ENCODE data around the gene CCDC51. TPM values are rescaled to one million over a fixed set of nuclear protein-coding genes. Genes with fewer than 3 reads are reported as not detected.
A peak's percentile ranks its signal among the peaks of the same experiment; 100 is the strongest.

CCDC51 gene
- total RNA-seq, 1 donor from 2014 or later, result 55.3 TPM

DNA sequence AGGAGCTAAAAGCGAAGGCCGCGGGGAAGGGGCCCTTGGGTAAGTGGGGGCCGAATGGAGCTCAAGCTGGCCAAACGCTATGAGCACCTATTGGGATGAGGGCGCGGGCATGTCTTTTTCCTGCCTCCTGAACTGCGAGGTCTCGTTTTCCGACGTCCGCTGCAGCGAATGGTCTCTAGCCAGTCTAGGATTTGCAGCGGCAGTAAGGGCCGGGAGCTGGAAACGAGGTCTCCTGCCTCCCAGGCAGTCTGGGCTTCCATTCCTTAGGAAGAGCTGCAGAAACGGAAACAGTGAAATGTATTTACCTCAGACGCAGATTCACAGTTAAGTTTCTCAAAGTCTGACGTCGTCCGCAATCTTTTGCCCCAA lies 655 bp upstream of the CCDC51 start:
- Histone ChIP-seq H3K27me3 (ENCODE audit: control insufficient read depth, insufficient read depth, low read length) (no peaks in the 10 kb centered on the region), H3K36me3 (ENCODE audit: control insufficient read depth, insufficient read depth, low read length) (peaks cover 8% of the 10 kb centered on the region), H3K4me3 (ENCODE audit: low read depth, low read length) (peak overlapping the region; percentile 57)
- DNase-seq (ENCODE audit: low read depth), result no peak
- TF ChIP-seq, protein P1, sequence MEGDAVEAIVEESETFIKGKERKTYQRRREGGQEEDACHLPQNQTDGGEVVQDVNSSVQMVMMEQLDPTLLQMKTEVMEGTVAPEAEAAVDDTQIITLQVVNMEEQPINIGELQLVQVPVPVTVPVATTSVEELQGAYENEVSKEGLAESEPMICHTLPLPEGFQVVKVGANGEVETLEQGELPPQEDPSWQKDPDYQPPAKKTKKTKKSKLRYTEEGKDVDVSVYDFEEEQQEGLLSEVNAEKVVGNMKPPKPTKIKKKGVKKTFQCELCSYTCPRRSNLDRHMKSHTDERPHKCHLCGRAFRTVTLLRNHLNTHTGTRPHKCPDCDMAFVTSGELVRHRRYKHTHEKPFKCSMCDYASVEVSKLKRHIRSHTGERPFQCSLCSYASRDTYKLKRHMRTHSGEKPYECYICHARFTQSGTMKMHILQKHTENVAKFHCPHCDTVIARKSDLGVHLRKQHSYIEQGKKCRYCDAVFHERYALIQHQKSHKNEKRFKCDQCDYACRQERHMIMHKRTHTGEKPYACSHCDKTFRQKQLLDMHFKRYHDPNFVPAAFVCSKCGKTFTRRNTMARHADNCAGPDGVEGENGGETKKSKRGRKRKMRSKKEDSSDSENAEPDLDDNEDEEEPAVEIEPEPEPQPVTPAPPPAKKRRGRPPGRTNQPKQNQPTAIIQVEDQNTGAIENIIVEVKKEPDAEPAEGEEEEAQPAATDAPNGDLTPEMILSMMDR (IDR thresholded peaks at IDR 0.05; ENCODE audit: insufficient read depth, low read length, severe bottlenecking), result no peak
- no peak for FAIRE-seq

- FAIRE-seq (no peak), DNase-seq (ENCODE audit: low read depth) (no peak)
- Histone ChIP-seq H3K27me3 (ENCODE audit: control insufficient read depth, insufficient read depth, low read length) (no peaks in the 10 kb centered on the region), H3K4me3 (ENCODE audit: low read depth, low read length) (no peak overlapping the region), H3K36me3 (ENCODE audit: control insufficient read depth, insufficient read depth, low read length) (peaks cover 6% of the 10 kb centered on the region)
- TF ChIP-seq, protein P1 (IDR thresholded peaks at IDR 0.05; ENCODE audit: insufficient read depth, low read length, severe bottlenecking), result no peak
Measured at GRCh38 chr3:48437812-48438211, 2.1 kb downstream of the CCDC51 start.

GRCh38 chr3:48436855-48437254 lies 3.1 kb downstream of the CCDC51 start:
- DNase-seq (ENCODE audit: low read depth) (no peak), FAIRE-seq (no peak)
- TF ChIP-seq, protein P1 (IDR thresholded peaks at IDR 0.05; ENCODE audit: insufficient read depth, low read length, severe bottlenecking), result no peak
- Histone ChIP-seq H3K27me3 (ENCODE audit: control insufficient read depth, insufficient read depth, low read length) (no peaks in the 10 kb centered on the region), H3K36me3 (ENCODE audit: control insufficient read depth, insufficient read depth, low read length) (peaks cover 1% of the 10 kb centered on the region), H3K4me3 (ENCODE audit: low read depth, low read length) (no peak overlapping the region)

- FAIRE-seq (no peak), DNase-seq (ENCODE audit: low read depth) (no peak)
- Histone ChIP-seq H3K27me3 (ENCODE audit: control insufficient read depth, insufficient read depth, low read length) (no peaks in the 10 kb centered on the region), H3K4me3 (ENCODE audit: low read depth, low read length) (no peak overlapping the region), H3K36me3 (ENCODE audit: control insufficient read depth, insufficient read depth, low read length) (no peaks in the 10 kb centered on the region)
- TF ChIP-seq, protein P1 (IDR thresholded peaks at IDR 0.05; ENCODE audit: insufficient read depth, low read length, severe bottlenecking), result no peak
Measured at GRCh38 chr3:48436477-48436787, 3.5 kb downstream of the CCDC51 start.

DNA sequence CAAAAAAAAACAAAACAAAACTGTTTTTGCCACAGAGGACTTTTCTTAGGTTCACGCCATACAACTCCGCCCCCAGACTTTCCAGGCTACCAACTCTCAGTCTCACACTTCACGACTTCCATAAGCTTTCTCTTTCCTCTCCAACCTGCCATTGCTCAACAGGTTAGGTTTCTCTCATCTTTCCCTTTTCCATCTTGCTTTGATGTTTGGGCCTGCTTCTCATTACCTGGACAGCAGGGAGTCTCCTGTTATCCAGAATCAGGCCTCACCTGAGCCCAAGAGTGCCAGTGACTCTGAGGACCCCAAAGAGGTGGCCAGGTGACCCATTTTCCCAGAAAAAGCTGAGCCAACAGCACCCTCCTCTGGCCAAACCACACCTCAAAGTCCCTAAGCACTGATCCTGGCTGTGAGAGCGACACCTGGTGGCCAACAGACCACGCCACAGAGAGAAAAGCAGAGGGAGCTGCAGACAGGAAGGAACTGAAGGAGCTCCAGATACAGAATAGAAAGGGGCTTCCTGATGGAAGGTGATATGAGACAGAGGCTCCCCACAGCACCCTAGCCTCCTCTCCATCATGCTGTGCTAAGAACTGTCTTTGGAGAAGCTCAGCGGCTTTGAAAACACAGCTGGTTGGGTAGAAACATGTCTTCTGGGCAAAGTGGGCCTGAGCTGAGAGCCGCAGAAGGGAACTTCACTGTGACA lies 4.0 kb downstream of the CCDC51 start:
- TF ChIP-seq, protein P1 (IDR thresholded peaks at IDR 0.05; ENCODE audit: insufficient read depth, low read length, severe bottlenecking), result peak; percentile 98
- peak; percentile 73 for DNase-seq (ENCODE audit: low read depth)
- Histone ChIP-seq H3K4me3 (ENCODE audit: low read depth, low read length) (no peak overlapping the region), H3K27me3 (ENCODE audit: control insufficient read depth, insufficient read depth, low read length) (no peaks in the 10 kb centered on the region), H3K36me3 (ENCODE audit: control insufficient read depth, insufficient read depth, low read length) (no peaks in the 10 kb centered on the region)
- peak; percentile 18 for FAIRE-seq

DNA sequence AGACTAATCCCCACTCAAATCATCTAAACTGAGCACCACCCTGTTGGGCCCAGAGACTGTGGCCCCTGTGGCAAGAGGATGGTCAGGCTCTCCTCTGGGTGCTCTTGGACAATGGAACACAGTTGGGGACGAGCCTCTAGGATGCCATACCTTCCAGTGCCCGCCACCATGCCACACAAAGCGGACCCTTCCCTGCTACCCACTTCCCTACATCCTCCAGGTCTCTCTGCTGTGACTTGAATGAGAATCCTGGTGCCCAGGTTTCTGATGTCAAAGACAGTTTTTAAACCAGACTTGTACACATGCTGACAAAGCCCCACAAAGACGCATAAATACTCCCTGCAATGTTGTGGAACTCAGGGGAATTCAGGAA lies 4.7 kb downstream of the CCDC51 start:
- H3K4me3 ChIP-seq (ENCODE audit: low read depth, low read length), result no peak overlapping the region
- no peaks in the 10 kb centered on the region for H3K27me3 ChIP-seq (ENCODE audit: control insufficient read depth, insufficient read depth, low read length)
- TF ChIP-seq, protein P1 (IDR thresholded peaks at IDR 0.05; ENCODE audit: insufficient read depth, low read length, severe bottlenecking), result no peak
- H3K36me3 ChIP-seq (ENCODE audit: control insufficient read depth, insufficient read depth, low read length), result no peaks in the 10 kb centered on the region
- FAIRE-seq (no peak), DNase-seq (ENCODE audit: low read depth) (no peak)
